Kidney glomerular epithelial cell (primary cell): ENCODE data around the gene WDR64.

ENCODE experiments used
- DNase-seq: peaks from one replicate; lab custom pipeline; 2025; lab: John Stamatoyannopoulos, UW

Gene WDR64

GRCh38 chr1:241652012-241652411 lies at the start of gene WDR64:
Gene WDR64, plus strand, starts transcription at chr1:241652281. Its CDS starts 204 bp downstream, at chr1:241652485.
- DNase-seq, result no peak

- peak; percentile 52 for DNase-seq
Measured at GRCh38 chr1:241603731-241604245, 48.3 kb upstream of the WDR64 start.

GRCh38 chr1:241605146-241605805 lies 46.8 kb upstream of the WDR64 start:
- DNase-seq, result no peak

- DNase-seq, result peak; percentile 63
Measured at GRCh38 chr1:241606544-241606943, 45.5 kb upstream of the WDR64 start.

- no peak for DNase-seq
Measured at GRCh38 chr1:241607497-241607896, 44.6 kb upstream of the WDR64 start.

- peak; percentile 35 for DNase-seq
Measured at GRCh38 chr1:241608379-241609033, 43.6 kb upstream of the WDR64 start.

- DNase-seq, result no peak
Measured at GRCh38 chr1:241610056-241610815, 41.8 kb upstream of the WDR64 start.

GRCh38 chr1:241611063-241611462 lies 41.0 kb upstream of the WDR64 start:
- peak; percentile 86 for DNase-seq

- DNase-seq, result no peak
Measured at GRCh38 chr1:241611736-241612135, 40.3 kb upstream of the WDR64 start.

- DNase-seq, result peak; percentile 66
Measured at GRCh38 chr1:241612533-241613477, 39.3 kb upstream of the WDR64 start.

GRCh38 chr1:241614144-241614543 lies 37.9 kb upstream of the WDR64 start:
- DNase-seq, result no peak

- DNase-seq, result no peak
Measured at GRCh38 chr1:241614572-241614971, 37.5 kb upstream of the WDR64 start.

- DNase-seq, result peak; percentile 94
Measured at GRCh38 chr1:241615043-241615974, 36.8 kb upstream of the WDR64 start.

- DNase-seq, result no peak
Measured at GRCh38 chr1:241617426-241617825, 34.7 kb upstream of the WDR64 start.

- DNase-seq, result no peak
Measured at GRCh38 chr1:241622669-241623068, 29.4 kb upstream of the WDR64 start.

GRCh38 chr1:241624935-241625334 lies 27.1 kb upstream of the WDR64 start:
- DNase-seq, result no peak

GRCh38 chr1:241627453-241628259 lies 24.4 kb upstream of the WDR64 start:
- peak; percentile 89 for DNase-seq

GRCh38 chr1:241630005-241630404 lies 22.1 kb upstream of the WDR64 start:
- DNase-seq, result no peak

GRCh38 chr1:241630476-241630875 lies 21.6 kb upstream of the WDR64 start:
- DNase-seq, result no peak

- no peak for DNase-seq
Measured at GRCh38 chr1:241630899-241631298, 21.2 kb upstream of the WDR64 start.
